Measurements from ENCODE around the gene MBTPS1.

- TF ChIP-seq, protein P1, sequence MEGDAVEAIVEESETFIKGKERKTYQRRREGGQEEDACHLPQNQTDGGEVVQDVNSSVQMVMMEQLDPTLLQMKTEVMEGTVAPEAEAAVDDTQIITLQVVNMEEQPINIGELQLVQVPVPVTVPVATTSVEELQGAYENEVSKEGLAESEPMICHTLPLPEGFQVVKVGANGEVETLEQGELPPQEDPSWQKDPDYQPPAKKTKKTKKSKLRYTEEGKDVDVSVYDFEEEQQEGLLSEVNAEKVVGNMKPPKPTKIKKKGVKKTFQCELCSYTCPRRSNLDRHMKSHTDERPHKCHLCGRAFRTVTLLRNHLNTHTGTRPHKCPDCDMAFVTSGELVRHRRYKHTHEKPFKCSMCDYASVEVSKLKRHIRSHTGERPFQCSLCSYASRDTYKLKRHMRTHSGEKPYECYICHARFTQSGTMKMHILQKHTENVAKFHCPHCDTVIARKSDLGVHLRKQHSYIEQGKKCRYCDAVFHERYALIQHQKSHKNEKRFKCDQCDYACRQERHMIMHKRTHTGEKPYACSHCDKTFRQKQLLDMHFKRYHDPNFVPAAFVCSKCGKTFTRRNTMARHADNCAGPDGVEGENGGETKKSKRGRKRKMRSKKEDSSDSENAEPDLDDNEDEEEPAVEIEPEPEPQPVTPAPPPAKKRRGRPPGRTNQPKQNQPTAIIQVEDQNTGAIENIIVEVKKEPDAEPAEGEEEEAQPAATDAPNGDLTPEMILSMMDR (IDR thresholded peaks at IDR 0.05; ENCODE audit: low read depth, low read length): no peak
- TF ChIP-seq EZH2phosphoT487 (IDR thresholded peaks at IDR 0.05; ENCODE audit: low read depth): no peak
Observed at GRCh38 chr16:84098939-84099338, 17.8 kb downstream of the MBTPS1 start.
